C4-2B (cell line): ENCODE measurements around the gene AP4B1.
"Not testable (repeated sequence)": the region's sequence is repeated elsewhere in the genome, so short reads cannot be mapped to it uniquely, and the experiment has no call there.

Experiments
- H3K27ac ChIP-seq: fragments of 450-650 bp; 2 replicates; pipeline ENCODE4 v1.5.1; 2017
- ZFX ChIP-seq: fragments of 450-650 bp; IDR thresholded peaks from 2 replicates; pipeline ENCODE4 v1.6.1; 2017
- TF ChIP-seq, protein P1 (sequence below): fragments of 450-650 bp; conservative IDR thresholded peaks from 2 replicates; pipeline ENCODE4 v1.5.1; 2017; ENCODE audit warnings: mild to moderate bottlenecking

Gene AP4B1

DNA sequence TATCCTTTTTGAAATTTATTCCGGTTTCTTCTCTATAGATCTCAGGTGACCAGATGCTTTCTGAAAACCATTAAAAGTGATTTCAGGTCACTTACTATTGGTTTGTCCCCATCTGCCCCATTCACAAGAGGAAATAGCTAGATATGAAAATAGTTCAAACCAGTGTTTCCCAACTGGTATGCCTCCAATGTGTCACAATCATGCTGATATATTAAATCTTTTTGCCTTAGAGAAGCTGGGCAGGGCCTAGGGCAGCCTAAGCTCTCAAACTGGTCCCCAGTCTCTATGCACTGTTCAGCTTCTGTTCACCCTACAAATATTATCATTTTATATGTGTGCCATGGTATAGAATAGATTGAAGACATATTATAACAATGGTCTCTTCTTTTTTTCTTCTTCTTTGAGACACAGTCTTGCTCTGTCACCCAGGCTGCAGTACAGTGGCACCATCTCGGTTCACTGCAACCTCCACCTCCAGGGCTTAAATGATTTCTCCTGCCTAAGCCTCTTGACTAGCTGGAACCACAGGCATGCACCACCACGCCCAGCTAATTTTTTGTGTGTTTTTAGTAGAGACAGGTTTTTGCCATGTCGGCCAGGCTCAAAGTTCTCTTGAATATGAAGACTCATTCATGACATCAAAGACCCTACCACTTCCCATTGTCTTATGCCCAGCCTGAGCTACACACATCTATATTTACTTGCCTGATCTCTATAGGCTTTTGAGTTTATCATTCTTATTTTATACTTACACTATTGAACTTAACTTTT, 48.8 kb downstream of the AP4B1 start:
- TF ChIP-seq, protein P1, sequence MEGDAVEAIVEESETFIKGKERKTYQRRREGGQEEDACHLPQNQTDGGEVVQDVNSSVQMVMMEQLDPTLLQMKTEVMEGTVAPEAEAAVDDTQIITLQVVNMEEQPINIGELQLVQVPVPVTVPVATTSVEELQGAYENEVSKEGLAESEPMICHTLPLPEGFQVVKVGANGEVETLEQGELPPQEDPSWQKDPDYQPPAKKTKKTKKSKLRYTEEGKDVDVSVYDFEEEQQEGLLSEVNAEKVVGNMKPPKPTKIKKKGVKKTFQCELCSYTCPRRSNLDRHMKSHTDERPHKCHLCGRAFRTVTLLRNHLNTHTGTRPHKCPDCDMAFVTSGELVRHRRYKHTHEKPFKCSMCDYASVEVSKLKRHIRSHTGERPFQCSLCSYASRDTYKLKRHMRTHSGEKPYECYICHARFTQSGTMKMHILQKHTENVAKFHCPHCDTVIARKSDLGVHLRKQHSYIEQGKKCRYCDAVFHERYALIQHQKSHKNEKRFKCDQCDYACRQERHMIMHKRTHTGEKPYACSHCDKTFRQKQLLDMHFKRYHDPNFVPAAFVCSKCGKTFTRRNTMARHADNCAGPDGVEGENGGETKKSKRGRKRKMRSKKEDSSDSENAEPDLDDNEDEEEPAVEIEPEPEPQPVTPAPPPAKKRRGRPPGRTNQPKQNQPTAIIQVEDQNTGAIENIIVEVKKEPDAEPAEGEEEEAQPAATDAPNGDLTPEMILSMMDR = no peak
- TF ChIP-seq ZFX = no peak
- no peak overlapping the region for H3K27ac ChIP-seq

DNA sequence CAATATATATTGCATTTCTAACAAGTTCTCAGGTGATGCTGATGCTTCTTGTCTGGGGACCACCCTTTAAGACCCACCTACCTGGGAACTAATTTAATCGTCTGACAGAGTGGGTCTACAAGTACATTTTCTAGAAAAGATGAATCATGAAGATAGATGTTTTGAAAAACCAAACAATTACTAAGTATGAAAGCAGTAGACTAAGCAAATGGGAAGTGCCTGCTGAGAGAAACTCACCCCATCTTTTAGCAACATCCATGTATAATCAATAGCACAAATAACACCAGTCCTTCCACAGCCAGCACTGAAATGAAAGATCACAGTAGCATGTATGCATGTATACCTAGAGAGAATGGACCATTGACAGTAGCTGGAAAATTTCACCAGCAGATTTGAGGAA, 50.4 kb downstream of the AP4B1 start:
- TF ChIP-seq, protein P1 = no peak
- no peak for TF ChIP-seq ZFX
- H3K27ac ChIP-seq = no peak overlapping the region

DNA sequence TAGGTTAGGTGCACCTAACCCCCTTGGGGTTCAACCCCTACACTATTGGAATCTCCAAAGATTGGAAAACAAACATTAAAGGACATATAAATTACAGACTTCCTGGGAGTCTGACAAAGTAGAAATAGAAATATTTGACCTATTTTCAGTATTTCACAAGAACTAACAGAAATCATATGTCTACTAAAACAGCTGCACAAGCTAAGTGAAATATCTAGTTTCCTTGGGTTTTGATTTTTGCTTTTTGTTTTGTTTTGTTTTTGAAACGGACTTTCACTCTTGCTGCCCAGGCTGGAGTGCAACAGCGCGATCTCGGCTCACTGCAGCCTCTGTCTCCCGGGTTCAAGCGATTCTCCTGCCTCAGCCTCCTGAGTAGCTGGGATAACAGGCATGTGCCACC, 51.9 kb downstream of the AP4B1 start:
- not testable (repeated sequence) for H3K27ac ChIP-seq

DNA sequence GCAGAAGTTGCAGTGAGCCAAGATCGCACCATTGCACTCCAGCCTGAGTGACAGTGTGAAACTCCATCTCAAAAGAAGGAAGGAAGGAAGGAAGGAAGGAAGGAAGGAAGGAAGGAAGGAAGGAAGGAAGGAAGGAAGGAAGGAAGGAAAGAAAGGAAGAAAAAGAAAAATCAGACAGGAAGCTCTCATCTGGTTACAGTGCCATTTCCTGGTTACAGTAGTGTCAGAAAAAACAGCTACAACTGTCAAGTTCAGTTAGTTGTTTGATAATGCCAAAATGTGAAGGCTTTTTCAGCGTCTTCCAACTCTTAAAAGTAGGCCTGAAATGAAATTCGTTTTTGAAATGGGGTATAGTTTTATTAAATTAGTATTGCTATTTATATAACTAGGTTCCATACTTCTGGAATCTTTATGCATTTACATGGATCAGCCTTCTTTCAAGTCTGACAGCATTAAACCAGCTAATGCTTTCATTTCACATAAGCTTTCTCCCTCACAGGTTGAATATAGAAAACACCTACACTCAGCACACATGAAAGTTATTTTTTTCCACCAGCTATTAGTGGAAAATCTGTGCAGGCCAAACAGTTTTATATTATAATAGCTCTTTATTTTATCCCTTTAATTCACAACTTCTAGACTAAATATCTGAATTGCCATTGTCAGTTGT, 54.3 kb downstream of the AP4B1 start:
- TF ChIP-seq, protein P1 = no peak
- TF ChIP-seq ZFX = no peak
- H3K27ac ChIP-seq = no peak overlapping the region

DNA sequence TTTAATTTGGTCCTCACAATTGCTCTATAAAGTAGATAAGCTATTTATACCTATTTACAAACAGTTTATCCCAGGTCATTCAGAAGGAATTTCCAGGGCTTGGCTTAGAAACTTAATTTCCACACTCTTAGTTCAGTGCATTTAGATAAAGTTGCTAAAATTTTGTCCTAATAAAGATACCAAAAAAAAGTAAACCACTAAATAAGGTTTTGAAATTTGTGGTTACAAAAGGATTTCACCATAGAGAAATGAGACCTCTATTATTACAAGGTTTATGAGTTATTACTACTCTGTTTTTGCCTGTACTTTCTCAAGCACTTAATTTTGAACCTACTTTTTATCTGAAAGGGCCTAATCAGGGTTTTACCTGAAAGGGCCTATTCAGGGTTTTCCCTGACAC, 55.5 kb downstream of the AP4B1 start:
- H3K27ac ChIP-seq = no peak overlapping the region
- TF ChIP-seq, protein P1 = no peak
- TF ChIP-seq ZFX = no peak

DNA sequence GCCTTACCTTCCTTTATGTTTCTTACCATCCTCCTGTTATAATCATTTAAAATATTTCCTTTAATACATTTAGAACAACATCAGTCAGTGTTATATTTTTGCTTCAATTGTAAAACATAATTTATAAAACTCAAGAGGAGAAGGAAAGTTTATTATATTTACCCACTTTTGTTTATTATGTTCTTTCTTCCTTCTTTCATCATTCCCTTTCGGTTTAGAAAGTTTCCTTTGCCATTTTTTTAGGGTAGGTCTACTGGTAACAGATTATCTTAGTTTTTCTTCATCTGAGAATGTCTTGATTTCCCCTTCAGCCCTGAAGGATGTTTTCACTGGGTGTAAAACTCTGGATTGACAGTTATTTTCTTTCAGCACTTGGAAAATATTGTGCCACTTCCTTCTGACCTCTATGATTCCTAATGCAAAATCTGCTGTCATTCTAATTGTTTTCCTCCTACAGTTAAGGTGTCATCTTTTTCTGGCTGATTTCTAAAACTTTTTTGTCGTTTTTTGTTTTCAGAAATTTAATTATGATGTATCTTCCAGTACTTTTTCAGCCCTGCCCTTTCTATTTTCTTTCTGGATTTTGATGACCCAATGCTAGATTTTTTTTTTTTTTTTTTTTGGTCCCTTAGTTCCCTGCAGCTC, 58.1 kb downstream of the AP4B1 start:
- no peak for TF ChIP-seq ZFX
- TF ChIP-seq, protein P1 = no peak
- H3K27ac ChIP-seq = no peak overlapping the region
